Heart right ventricle (tissue), 16 donors: ENCODE data around the gene STMN3. TPM values are rescaled to one million over a fixed set of nuclear protein-coding genes. Genes with fewer than 3 reads are reported as not detected.
A peak's percentile ranks its signal among the peaks of the same experiment; 100 is the strongest.

Source experiments
- ATAC-seq, 8 donors: fragments of 200-7000 bp; cut with Tn5 transposase; one replicate each; pipeline ENCODE4 v1.9.1; 2020; ENCODE audit warnings: mild to moderate bottlenecking in 8 of 8, moderate library complexity in 8 of 8, moderate number of reproducible peaks in 1 of 8
- DNase-seq, 2 donors: peaks; one replicate each; pipeline ENCODE4 v3.0.0-alpha.2; 2020
- H3K27ac ChIP-seq, 10 donors: fragments of 200-600 bp; sonication (generic) in 2 of 10; one replicate each; pipeline versions ENCODE4 v1.5.0 to v1.8.0; 2020 to 2022; ENCODE audit warnings: mild to moderate bottlenecking in 3 of 10
- H3K27me3 ChIP-seq, 7 donors: fragments of 200-600 bp; one replicate each; pipeline ENCODE4 v1.8.0; 2021 to 2022; ENCODE audit warnings: mild to moderate bottlenecking in 2 of 7
- H3K36me3 ChIP-seq, 9 donors: fragments of 200-600 bp; sonication (generic) in 1 of 9; one replicate each; pipeline versions ENCODE4 v1.5.0 to v1.8.0; 2020 to 2022; ENCODE audit warnings: mild to moderate bottlenecking in 2 of 9
- H3K4me1 ChIP-seq, 9 donors: fragments of 200-600 bp; sonication (generic) in 1 of 9; one replicate each; pipeline versions ENCODE4 v1.5.0 to v1.8.0; 2020 to 2022; ENCODE audit warnings: mild to moderate bottlenecking in 4 of 9
- H3K4me3 ChIP-seq, 10 donors: fragments of 200-600 bp; sonication (generic) in 2 of 10; one replicate each; pipeline versions ENCODE4 v1.5.0 to v1.8.0; 2020 to 2022; ENCODE audit warnings: mild to moderate bottlenecking in 7 of 10, moderate library complexity in 2 of 10
- H3K9me3 ChIP-seq, 11 donors: fragments of 200-600 bp in 10 of 11; sonication (generic) in 2 of 11; one replicate each; pipeline versions ENCODE4 v1.5.0 to v1.8.0; 2013 to 2022; ENCODE audit warnings: mild to moderate bottlenecking in 2 of 11, control low read depth in 1 of 11, moderate library complexity in 1 of 11
- CTCF ChIP-seq, 9 donors: fragments of 200-600 bp; sonication (generic) in 2 of 9; IDR thresholded peaks; one replicate each; pipeline versions ENCODE4 v1.5.0 to v1.8.0; 2021 to 2022; ENCODE audit warnings: antibody characterized with exemption in 9 of 9, mild to moderate bottlenecking in 5 of 9, moderate library complexity in 1 of 9
- WGBS, 2 donors: extraction: QIAGEN DNeasy Blood & Tissue Kit; methylation state at CpG; one replicate each; pipeline ENCODE4 v1.1.7; 2013; ENCODE audit warnings: inconsistent platforms in 1 of 2; 5-methylcytosine and 5-hydroxymethylcytosine counted together
- intact Hi-C, 10 donors: fragments of 100-400 bp; cut with DNase I; formaldehyde crosslinking; loops; one replicate each; pipeline versions ENCODE4 v1.11.1 to v1.14.2; 2022
- polyA plus RNA-seq, 2 donors: library from polyadenylated mRNA; stranded (reverse); fragments of 200-250 nt; gene quantifications; one replicate each; pipeline ENCODE4 v1.2.3, GENCODE V29; 2013
- total RNA-seq, 10 donors: library from RNA; stranded (reverse); fragmentation: NEBNext Ultra II Directional in 3 of 10; extraction: Animal tissue kit (Norgen Biotek cat#: 25700) in 3 of 10; gene quantifications; one replicate each; pipeline versions ENCODE4 v1.2.1 to v1.2.4, GENCODE V29; 2021 to 2023
- donor health status: Arrhythmogenic right ventricular cardiomyopathy.
- donor health status: ischemic (EF 13 %, LVEDD 7.1; RV severe dilation, severe dysfunction).
- donor health status: healthy with polysubstance abuse.
- donor health status: DM: no; HTN: yes; CAD: no.
- donor health status: DM: no; HTN: no; CAD: no.
- donor health status: ischemic (EF 25% LVEDD 6.9; RV normal size, moderate dysfunction).
- donor health status: ischemic (EF 25% LVEDD 5.7; RV mildly dilated, moderate dysfunction).
- donor health status: healthy.
- donor health status: DM: yes; HTN: yes; CAD: no.
- donor health status: Ischemic cardiomyopathy.
- donor health status: ischemic (EF 35%, LVEDD 5.7; RV mildly dilated, moderate dysfunction).
- donor health status: nonischemic (EF 11% LVEDD 7.7; RV severe dilation, severe dysfunction).
- donor health status: DM: yes; HTN: yes; CAD: no.
- donor health status: PGD.
- donor health status: ischemic (EF 29% LVEDD 5.4; RV normal size, mild dysfunction).
- donor health status: nonischemic (EF 23%, LVEDD 6.1; RV moderate dilation, normal function).

Gene STMN3
- total and polyA plus RNA-seq, 12 donors = 1.7 to 9.9 (median 3.9) TPM

- H3K36me3 ChIP-seq = peaks cover 0 to 81% (median 23%) of the 10 kb centered on the region in 9 donors
- TF ChIP-seq CTCF (IDR thresholded peaks at IDR 0.05) = no peak
- intact Hi-C loops = no loop called here
- ATAC-seq = no peak
- H3K4me3 ChIP-seq = no peak overlapping the region
- no peaks in the 10 kb centered on the region for H3K4me1 ChIP-seq
- 90 to 94% methylated on average over 11 of the region's 11 CpGs for WGBS, 2 donors
- H3K27ac ChIP-seq = no peak overlapping the region
- no peaks in the 10 kb centered on the region for H3K9me3 ChIP-seq
- DNase-seq = no peak
- H3K27me3 ChIP-seq = no peaks in the 10 kb centered on the region
These were observed 15.1 kb upstream of the STMN3 start for GRCh38 chr20:63668351-63668750.

DNA sequence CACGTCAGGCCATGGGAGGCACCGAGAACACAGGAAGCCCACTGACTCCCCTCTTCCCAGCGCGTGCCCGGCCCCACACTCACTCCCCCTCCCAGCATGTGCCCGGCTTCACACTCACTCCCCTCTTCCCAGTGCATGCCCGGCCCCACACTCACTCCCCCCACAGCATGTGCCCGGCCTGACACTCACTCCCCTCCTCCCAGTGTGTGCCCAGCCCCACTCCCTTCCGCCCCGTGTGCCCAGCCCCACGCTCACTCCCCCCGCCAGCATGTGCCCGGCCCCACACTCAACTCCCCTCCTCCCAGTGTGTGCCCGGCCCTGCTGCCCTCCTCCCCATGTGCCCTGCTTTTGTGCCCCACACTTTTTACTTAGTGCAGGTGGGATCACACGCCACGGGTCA is 14.6 kb upstream of the STMN3 start:
- Histone ChIP-seq H3K27ac (no peak overlapping the region), H3K4me1 (no peaks in the 10 kb centered on the region), H3K27me3 (no peaks in the 10 kb centered on the region), H3K4me3 (no peak overlapping the region), H3K36me3 (peaks cover 0 to 83% (median 23%) of the 10 kb centered on the region in 9 donors), H3K9me3 (no peaks in the 10 kb centered on the region)
- intact Hi-C loops = no loop called here
- DNase-seq = no peak
- ATAC-seq = no peak
- 90 to 93% methylated on average over 16 of the region's 16 CpGs for WGBS, 2 donors
- no peak for TF ChIP-seq CTCF (IDR thresholded peaks at IDR 0.05)

- no peak for TF ChIP-seq CTCF (IDR thresholded peaks at IDR 0.05)
- ATAC-seq = no peak
- Histone ChIP-seq H3K27me3 (no peaks in the 10 kb centered on the region), H3K27ac (no peak overlapping the region), H3K9me3 (no peaks in the 10 kb centered on the region), H3K4me1 (no peaks in the 10 kb centered on the region), H3K36me3 (peaks cover 0 to 87% (median 22%) of the 10 kb centered on the region in 9 donors), H3K4me3 (no peak overlapping the region)
- DNase-seq = no peak
- intact Hi-C loops = no loop called here
- 95 to 96% methylated on average over 14 of the region's 14 CpGs for WGBS, 2 donors
These were observed 12.5 kb upstream of the STMN3 start for GRCh38 chr20:63665708-63666107.

DNA sequence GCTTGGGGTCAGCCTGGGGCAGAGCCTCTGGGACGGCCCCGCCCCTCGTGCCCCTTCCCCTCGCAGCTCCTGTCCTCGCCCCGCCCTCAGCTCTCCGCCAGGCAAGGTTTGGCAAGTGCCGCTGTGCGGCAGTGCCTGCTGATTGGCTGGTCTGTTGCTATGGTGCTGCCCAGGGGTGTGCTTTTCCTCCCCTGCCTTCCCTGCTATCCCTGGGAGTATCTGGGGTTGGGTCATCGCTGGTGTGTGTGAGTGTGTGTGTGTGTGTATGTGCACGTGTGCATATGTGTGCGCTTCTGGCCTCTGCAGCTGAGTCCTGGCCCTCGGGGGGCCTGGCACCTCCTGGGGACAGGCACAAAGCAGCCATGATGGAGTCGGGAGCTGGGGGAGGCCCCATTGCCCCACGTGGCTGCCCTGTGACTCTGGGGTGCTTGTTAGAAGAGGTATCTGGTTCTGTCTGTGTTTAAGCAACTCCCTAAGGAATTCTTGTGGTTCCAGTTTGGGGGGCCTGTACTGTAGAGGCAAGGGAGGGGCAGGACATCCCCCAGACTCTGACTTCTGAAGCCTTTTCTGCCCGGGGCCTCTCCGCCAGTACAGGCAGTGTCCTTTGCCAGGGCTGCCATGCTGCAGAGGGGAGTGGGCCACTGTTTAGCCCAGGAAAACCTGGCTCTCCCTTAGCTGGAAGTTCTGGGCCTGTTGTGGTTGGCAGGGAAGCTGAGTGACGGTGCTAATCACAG is 11.8 kb upstream of the STMN3 start:
- 67 to 75% methylated on average over 18 of the region's 18 CpGs for WGBS, 2 donors
- ATAC-seq (peak in 1 of 8 donors; percentile 23), DNase-seq (no peak)
- Histone ChIP-seq H3K9me3 (no peaks in the 10 kb centered on the region), H3K4me1 (peaks cover 0 to 1% (median 0%) of the 10 kb centered on the region in 9 donors), H3K4me3 (no peak overlapping the region), H3K36me3 (peaks cover 0 to 89% (median 22%) of the 10 kb centered on the region in 9 donors), H3K27me3 (no peaks in the 10 kb centered on the region), H3K27ac (no peak overlapping the region)
- no peak for TF ChIP-seq CTCF (IDR thresholded peaks at IDR 0.05)
- intact Hi-C loops = no loop called here
